Activated T-helper 9 cell treated with anti-CD3 and anti-CD28 coated beads, Interleukin-2, amount 50 U/mL, for 16 hours (primary cell): ENCODE measurements around the gene RAD51B.

Source experiments
- DNase-seq: peaks from one replicate; pipeline ENCODE4 v3.0.0-alpha.2; 2020; ENCODE audit warnings: low read depth

Gene RAD51B

GRCh38 chr14:68511129-68512047, 691.8 kb downstream of the RAD51B start:
- DNase-seq: no peak

GRCh38 chr14:68512088-68512487, 692.5 kb downstream of the RAD51B start:
- DNase-seq: no peak

- no peak for DNase-seq
These were observed 693.6 kb downstream of the RAD51B start for GRCh38 chr14:68513137-68513536.

GRCh38 chr14:68513838-68514607, 694.4 kb downstream of the RAD51B start:
- DNase-seq: no peak

- no peak for DNase-seq
These were observed 695.1 kb downstream of the RAD51B start for GRCh38 chr14:68514608-68515194.

GRCh38 chr14:68516342-68516741, 696.8 kb downstream of the RAD51B start:
- DNase-seq: no peak

GRCh38 chr14:68518166-68518565, 698.6 kb downstream of the RAD51B start:
- no peak for DNase-seq

- DNase-seq: no peak
These were observed 699.4 kb downstream of the RAD51B start for GRCh38 chr14:68518761-68519670.

GRCh38 chr14:68519671-68520187, 700.1 kb downstream of the RAD51B start:
- DNase-seq: no peak

- no peak for DNase-seq
These were observed 701.3 kb downstream of the RAD51B start for GRCh38 chr14:68520637-68521556.

GRCh38 chr14:68521557-68521901, 702.0 kb downstream of the RAD51B start:
- DNase-seq: no peak

- no peak for DNase-seq
These were observed 702.5 kb downstream of the RAD51B start for GRCh38 chr14:68521961-68522509.

GRCh38 chr14:68522510-68523325, 703.1 kb downstream of the RAD51B start:
- DNase-seq: no peak

- DNase-seq: no peak
These were observed 703.7 kb downstream of the RAD51B start for GRCh38 chr14:68523326-68523610.

- no peak for DNase-seq
These were observed 704.6 kb downstream of the RAD51B start for GRCh38 chr14:68523989-68524725.

- no peak for DNase-seq
These were observed 705.9 kb downstream of the RAD51B start for GRCh38 chr14:68525516-68525915.

GRCh38 chr14:68526512-68527091, 707.0 kb downstream of the RAD51B start:
- DNase-seq: no peak

GRCh38 chr14:68527329-68527851, 707.8 kb downstream of the RAD51B start:
- DNase-seq: no peak
